ENCODE data around the gene PLCB4.
"Not testable (repeated sequence)": the region's sequence is repeated elsewhere in the genome, so short reads cannot be mapped to it uniquely, and the experiment has no call there.

Gene PLCB4

DNA sequence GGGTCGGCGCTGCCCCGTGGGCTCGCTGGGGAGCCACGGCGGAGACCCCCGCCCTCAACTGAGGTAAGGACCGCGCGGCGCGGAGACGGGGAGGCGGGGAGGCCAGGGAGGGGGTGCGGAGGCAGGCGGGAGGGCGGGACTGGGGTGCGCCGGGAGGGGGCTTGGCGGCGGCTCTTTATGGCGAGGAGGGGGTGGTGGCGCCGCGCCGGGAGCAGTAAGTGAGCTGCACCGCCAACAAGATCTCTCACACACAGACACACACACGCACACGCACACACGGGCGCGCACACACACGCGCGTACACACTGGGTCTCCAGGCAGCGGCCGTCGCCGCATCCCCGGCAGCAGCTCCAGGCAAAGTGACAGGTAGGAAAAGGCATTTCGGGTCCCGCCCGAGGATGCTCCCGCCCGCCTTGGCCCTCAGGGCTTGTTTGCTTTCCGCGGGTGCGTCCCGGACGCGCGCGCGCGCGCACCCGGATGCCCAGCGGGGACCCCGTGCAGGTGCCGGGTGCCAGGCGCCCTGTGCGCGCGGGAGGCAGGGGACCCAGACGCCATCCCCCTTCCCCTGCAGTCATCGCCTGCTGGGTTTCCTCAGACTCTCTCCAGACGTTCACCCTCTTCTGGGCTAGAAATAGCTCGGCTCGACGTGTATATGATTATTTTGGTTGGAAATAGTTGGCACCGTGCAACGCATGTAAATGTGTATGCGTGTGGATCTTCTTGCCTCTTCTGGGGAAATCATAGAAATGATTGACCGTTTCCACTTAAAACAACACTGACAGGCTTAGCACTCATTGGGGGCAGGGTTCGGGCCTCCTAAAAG, at the start of gene PLCB4:
TSS of gene PLCB4 (plus strand) at position 247 of the 823 bp plus-strand sequence. CDS start 238,728 bp downstream, outside the sequence.
- DNase-seq: no peak

GRCh38 chr20:9019833-9020232, 49.1 kb upstream of the PLCB4 start:
- no peak for DNase-seq

DNA sequence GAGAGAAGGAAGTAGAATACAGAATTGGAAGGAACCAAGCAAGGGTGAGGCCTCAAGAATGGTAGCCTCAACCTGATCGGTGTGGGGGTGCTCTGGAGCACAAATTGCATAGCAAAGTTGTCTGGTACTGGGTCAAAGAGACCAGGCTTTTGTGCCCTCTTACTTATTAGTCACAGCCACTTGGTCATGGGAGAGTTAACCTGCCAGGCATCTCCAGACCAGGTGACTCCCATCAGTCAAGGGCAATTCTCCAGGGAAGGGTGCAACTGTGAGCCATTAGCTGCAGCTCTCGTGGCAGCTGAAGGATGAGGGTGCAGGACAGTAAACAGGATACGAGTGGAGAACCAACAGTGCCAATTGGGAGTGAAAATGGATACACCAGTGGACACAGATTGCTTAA, 47.7 kb upstream of the PLCB4 start:
- DNase-seq: no peak

DNA sequence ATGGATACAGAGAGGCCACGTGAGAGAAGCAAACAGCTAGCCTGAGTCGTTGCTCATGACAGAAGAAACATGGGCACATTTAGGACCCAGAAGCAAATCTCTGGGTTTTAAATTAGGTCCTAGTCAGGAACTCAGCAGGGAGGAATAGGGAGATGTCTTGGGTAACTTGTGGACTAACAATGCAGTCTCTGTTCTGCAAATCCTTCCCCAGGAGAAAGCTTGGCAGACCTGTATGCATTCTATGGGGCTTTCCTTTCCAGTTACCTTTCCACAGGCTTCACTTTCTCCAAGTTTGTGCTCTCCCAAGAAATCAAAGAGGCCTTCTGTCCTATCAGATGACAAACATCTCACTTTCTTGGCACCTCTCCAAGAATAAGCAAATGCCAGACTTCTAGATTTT, 47.2 kb upstream of the PLCB4 start:
- no peak for DNase-seq

GRCh38 chr20:9022376-9022775, 46.5 kb upstream of the PLCB4 start:
- DNase-seq: no peak

- no peak for DNase-seq
Observed at GRCh38 chr20:9024606-9025005, 44.3 kb upstream of the PLCB4 start.

DNA sequence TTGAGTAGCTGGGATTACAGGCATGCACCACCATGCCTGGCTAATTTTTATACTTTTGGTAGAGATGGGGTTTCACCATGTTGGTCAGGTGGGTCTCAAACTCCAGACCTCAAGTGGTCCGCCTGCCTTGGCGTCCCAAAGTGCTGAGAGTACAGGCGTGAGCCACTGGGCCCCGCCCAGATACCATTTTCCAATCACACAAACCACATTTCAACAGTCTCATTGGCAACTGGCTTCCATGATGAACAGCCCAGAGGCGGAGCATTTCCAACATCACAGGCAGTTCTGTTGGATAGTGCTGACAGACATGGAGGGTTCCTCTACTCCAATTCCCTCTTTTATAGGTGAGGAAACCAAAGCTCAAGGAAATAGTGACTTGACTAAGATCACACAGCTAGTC, 43.9 kb upstream of the PLCB4 start:
- DNase-seq: no peak

DNA sequence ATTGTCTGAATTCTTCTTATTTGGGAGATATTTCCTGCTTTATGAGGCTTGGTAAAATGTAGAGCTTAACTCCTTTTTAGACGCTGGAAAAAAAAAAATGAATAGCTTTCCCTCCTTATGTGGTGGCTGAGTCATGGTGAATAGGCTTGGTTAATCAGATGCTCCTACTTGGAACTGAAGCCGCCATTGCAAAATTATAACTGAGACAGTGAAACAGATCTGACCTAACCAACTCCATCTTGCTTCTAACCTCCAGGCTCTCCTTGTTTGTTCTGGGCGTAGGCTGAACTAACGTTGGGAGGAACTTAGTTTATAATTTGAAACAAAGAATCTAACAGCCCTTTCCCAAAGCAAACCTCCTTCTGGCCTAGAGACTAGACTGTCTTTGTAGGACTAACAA, 43.2 kb upstream of the PLCB4 start:
- no peak for DNase-seq

GRCh38 chr20:9027626-9028025, 41.3 kb upstream of the PLCB4 start:
- no peak for DNase-seq

DNA sequence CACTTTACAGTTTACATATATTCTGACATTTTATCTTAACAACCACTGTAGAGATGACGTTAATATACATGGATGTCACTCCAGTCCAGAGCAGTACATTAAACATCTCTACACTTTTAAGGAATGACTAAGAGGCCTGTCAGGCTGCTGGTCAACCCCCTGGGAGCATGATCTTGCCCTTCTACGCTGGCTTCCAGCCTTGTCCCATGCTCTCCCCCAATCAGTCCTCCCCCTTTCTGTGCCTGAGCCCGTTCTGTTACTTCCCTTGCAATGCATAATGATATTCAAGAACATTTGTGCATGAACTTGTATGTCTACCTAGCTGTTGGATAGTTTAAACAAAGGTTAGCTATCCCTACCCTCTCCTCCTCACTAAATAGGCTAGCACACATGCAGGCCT, 40.5 kb upstream of the PLCB4 start:
- DNase-seq: no peak

- no peak for DNase-seq
Observed at GRCh38 chr20:9031991-9032390, 36.9 kb upstream of the PLCB4 start.

DNA sequence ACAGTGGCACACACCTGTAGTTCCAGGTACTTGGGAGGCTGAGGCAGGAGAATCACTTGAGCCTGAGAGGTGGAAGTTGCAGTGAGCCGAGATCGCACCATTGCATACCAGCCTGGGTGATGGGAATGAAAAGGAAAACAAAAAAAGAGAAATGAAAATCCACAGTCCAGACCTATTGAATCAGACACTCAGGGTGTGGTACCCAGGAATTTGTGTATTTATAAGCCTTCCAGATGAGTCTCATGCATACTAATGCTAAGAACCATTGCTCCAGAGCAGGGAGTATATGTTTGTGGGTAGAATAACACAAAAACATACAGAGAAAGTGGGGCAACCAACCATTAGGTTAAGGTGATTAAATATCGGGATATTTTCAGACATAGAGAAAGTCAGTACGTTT, 36.1 kb upstream of the PLCB4 start:
- no peak for DNase-seq

DNA sequence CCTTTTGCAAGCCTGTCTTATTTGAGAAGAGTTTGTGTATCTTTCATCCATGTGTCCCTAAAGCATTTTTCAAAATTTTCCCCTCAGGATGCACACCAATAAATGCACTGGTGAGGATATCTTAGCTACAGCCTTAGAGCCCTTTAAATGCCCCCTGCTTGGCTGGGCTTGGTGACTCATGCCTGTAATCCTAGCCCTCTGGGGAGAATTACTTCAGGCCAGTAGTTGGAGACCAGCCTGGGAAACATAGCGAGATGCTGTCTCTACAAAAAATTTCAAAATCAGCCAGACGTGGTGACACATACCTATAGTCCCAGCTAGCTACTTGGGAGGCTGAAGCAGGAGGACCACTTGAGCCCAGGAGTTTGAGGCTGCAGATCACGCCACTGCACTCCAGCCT, 33.8 kb upstream of the PLCB4 start:
- DNase-seq: no peak

- no peak for DNase-seq
Observed at GRCh38 chr20:9036593-9036992, 32.3 kb upstream of the PLCB4 start.

DNA sequence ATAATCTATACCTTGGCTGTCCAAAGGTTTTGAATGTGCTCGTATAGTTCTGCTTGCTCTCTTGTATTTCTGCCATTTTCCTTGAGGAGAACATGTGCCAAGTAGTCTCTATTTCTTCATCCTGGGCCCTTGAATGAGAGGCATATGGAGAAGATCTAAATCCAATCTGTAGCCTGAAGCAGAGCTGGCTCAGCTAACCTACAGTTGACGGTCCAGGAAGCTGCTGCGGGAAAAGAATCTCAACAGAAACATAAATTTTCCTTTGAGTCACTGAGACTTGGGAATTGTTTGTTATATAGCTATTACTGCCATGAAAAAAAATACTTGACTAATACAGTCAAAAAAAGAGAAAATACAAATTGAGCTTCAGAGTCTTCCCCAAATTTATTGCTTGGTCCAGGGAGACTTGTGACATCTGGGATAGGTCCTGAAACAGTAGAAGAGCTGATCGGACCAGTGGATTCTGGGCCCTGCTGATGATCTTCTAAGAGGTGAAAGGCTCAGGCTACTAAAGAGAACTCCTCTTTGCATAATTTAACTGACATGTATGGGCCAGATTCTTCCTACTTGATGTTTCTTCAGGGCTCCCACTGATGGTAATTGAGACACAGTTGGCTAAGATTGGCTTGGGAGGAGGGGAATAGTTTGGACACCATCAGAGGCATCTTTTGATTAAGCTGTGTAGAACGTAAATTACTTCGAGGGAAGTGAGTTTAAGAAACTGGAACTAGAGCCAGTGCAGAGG, 29.9 kb upstream of the PLCB4 start:
- DNase-seq: no peak

GRCh38 chr20:9040863-9041524, 27.9 kb upstream of the PLCB4 start:
- DNase-seq: no peak

DNA sequence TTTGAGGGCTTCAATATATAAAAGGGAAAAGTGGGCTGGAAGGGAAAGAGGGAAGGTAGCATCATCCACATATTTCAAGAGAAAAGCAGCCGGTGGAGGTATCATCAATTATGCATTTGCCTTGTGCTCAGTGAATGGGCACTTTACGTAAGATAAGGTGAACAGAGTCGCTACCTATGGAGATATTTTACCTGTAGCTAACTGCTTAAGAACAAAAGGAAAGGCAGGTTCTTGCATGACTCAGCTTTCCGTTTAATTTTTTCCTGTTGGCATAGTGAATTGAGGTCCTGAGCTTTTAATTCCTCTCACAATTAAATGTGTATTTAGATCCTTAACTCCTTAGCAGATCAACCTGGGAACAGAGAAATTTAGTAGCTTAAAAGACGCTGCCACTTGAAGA, 25.5 kb upstream of the PLCB4 start:
- DNase-seq: no peak

GRCh38 chr20:9047928-9048327, 21.0 kb upstream of the PLCB4 start:
- DNase-seq: not testable (repeated sequence)

DNA sequence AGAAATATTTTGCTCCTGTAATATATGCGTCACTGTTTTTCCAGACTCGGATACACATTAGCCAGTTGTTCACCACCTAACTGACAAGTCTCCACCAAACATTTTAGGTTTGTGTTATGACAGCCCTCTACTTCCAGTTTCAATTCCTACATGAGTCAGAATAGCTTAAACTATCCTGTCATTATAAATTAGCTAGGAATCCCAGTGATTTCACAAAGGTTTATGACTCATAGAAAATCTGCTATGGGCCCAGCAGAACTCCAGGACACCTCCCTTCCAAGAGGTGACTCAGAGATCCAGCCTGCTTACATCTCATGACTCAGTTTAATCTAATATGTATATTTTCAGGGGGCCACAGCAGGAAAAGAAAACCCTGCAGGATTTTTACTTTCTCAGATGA, 17.4 kb upstream of the PLCB4 start:
- no peak for DNase-seq

GRCh38 chr20:9052136-9052535, 16.8 kb upstream of the PLCB4 start:
- no peak for DNase-seq

DNA sequence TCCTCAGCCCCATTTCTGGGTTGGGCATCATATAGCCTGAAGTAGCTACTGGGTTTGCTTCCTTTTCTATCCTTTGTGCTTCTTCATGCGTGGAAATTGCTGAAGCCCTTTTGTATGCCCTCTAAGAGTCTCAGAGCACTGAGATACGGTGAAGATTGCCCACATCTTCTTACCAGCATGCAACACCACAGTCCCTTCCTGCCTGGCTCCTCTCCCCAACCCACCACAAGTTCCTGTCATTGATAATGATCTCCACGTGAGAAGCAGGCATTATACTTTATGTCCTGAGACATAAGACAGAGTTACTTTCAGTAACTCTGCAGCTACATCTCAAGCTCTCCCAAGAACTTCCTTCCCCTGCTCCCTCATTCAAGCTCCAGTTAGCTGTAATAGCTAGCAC, 15.8 kb upstream of the PLCB4 start:
- DNase-seq: no peak

GRCh38 chr20:9054176-9054575, 14.7 kb upstream of the PLCB4 start:
- DNase-seq: no peak

DNA sequence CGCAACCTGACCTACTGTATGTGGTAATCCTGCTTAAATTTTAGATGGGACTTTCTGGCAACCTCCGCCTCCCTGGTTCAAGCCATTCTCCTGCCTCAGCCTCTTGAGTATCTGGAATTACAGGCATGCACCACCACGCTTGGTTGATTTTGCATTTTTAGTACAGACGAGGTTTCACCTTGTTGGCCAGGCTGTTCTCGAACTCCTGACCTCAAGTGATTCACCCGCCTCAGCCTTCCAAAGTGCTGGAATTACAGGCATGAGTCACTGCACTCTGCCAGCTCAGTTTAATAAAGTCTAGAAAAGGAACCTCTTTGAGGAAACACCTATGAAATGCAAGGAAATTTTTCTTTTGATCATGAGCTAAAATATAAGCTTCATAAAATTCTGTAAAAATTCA, 9.0 kb upstream of the PLCB4 start:
- DNase-seq: no peak

- no peak for DNase-seq
Observed at GRCh38 chr20:9061434-9061833, 7.5 kb upstream of the PLCB4 start.

All from hippocampal formation (tissue), 2 donors.